OCI-LY1 (cell line): ENCODE data around the gene SNAI1.

Experiments used
- EZH2 ChIP-seq: fragments of 200-600 bp; sonication (generic), shearing (Covaris generic); IDR thresholded peaks from 2 replicates; pipeline ENCODE4 v1.8.0; 2017; ENCODE audit warnings: borderline replicate concordance, mixed run types, mild to moderate bottlenecking, antibody characterized with exemption, low read length, moderate library complexity, mixed read lengths
- TF ChIP-seq, protein P1 (sequence below): fragments of 200-600 bp; sonication (generic), shearing (Covaris generic); IDR thresholded peaks from 2 replicates; pipeline ENCODE4 v1.5.1; 2017; ENCODE audit warnings: mild to moderate bottlenecking, antibody characterized with exemption, low read length, moderate library complexity, mixed read lengths

DNA sequence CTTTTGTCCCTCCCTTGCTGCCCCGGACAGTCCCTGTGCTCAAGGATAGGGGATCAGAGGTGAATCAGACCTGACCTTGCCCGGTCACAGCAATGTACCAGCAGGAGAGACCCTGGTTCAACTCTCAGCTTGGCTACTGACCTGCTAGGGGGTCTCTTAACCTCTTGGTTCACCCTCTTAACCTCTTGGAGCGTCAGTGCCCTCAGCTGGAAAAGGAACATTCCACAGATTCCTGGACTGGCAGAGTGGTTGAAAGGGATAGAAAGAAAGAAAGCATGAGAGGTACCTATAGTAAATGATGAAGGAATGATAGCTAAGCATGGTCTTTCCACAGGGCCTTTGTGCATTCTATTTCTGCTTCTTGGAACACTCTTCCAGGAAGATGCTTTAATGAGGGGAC is 25.2 kb downstream of the SNAI1 start:
- TF ChIP-seq EZH2, result no peak
- TF ChIP-seq, protein P1, sequence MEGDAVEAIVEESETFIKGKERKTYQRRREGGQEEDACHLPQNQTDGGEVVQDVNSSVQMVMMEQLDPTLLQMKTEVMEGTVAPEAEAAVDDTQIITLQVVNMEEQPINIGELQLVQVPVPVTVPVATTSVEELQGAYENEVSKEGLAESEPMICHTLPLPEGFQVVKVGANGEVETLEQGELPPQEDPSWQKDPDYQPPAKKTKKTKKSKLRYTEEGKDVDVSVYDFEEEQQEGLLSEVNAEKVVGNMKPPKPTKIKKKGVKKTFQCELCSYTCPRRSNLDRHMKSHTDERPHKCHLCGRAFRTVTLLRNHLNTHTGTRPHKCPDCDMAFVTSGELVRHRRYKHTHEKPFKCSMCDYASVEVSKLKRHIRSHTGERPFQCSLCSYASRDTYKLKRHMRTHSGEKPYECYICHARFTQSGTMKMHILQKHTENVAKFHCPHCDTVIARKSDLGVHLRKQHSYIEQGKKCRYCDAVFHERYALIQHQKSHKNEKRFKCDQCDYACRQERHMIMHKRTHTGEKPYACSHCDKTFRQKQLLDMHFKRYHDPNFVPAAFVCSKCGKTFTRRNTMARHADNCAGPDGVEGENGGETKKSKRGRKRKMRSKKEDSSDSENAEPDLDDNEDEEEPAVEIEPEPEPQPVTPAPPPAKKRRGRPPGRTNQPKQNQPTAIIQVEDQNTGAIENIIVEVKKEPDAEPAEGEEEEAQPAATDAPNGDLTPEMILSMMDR, result no peak
